Nephron (organoid): ENCODE data around the gene SMIM41.
A peak's percentile ranks its signal among the peaks of the same experiment; 100 is the strongest.

ENCODE experiments used
- H3K27ac Mint-ChIP-seq, 3 experiments: 2 replicates each; pipeline ENCODE4 v1.8.0; 2020; ENCODE audit warnings: mixed read lengths in 3 of 3, mild to moderate bottlenecking in 2 of 3, moderate library complexity in 1 of 3
- H3K27me3 Mint-ChIP-seq: 2 replicates; pipeline ENCODE4 v1.8.0; 2021; ENCODE audit warnings: low read depth, mild to moderate bottlenecking, moderate library complexity, mixed read lengths
- H3K36me3 Mint-ChIP-seq: 2 replicates; pipeline ENCODE4 v1.8.0; 2020; ENCODE audit warnings: low read depth, mixed read lengths
- H3K4me1 Mint-ChIP-seq: 2 replicates; pipeline ENCODE4 v1.8.0; 2020; ENCODE audit warnings: mixed read lengths
- H3K4me3 Mint-ChIP-seq, 3 experiments: 2 replicates each; pipeline ENCODE4 v1.8.0; 2020; ENCODE audit warnings: mild to moderate bottlenecking in 3 of 3, mixed read lengths in 3 of 3, moderate library complexity in 2 of 3
- H3K9me3 Mint-ChIP-seq: 2 replicates; pipeline ENCODE4 v1.8.0; 2020; ENCODE audit warnings: mixed read lengths
- TF ChIP-seq, protein P1 (sequence below), 3 experiments: fragments of 200-600 bp; sonication (generic); IDR thresholded peaks; one replicate each; pipeline ENCODE4 v1.5.0; 2021; ENCODE audit warnings: antibody characterized with exemption in 3 of 3; ENCODE audit not compliant: unreplicated experiment in 3 of 3

SMIM41 gene

GRCh38 chr12:52149182-52149641, 69.7 kb downstream of the SMIM41 start:
- TF ChIP-seq, protein P1, sequence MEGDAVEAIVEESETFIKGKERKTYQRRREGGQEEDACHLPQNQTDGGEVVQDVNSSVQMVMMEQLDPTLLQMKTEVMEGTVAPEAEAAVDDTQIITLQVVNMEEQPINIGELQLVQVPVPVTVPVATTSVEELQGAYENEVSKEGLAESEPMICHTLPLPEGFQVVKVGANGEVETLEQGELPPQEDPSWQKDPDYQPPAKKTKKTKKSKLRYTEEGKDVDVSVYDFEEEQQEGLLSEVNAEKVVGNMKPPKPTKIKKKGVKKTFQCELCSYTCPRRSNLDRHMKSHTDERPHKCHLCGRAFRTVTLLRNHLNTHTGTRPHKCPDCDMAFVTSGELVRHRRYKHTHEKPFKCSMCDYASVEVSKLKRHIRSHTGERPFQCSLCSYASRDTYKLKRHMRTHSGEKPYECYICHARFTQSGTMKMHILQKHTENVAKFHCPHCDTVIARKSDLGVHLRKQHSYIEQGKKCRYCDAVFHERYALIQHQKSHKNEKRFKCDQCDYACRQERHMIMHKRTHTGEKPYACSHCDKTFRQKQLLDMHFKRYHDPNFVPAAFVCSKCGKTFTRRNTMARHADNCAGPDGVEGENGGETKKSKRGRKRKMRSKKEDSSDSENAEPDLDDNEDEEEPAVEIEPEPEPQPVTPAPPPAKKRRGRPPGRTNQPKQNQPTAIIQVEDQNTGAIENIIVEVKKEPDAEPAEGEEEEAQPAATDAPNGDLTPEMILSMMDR (IDR thresholded peaks at IDR 0.05; ENCODE audit: unreplicated experiment in 3 of 3) = no peak
- Mint-ChIP-seq H3K4me1 (peaks cover 19% of the 10 kb centered on the region), H3K36me3 (no peaks in the 10 kb centered on the region), H3K9me3 (no peaks in the 10 kb centered on the region), H3K27me3 (peaks cover 16% of the 10 kb centered on the region), H3K4me3 (no peak overlapping the region), H3K27ac (peak overlapping the region in 2 of 3 experiments; percentile 48 to 77)

DNA sequence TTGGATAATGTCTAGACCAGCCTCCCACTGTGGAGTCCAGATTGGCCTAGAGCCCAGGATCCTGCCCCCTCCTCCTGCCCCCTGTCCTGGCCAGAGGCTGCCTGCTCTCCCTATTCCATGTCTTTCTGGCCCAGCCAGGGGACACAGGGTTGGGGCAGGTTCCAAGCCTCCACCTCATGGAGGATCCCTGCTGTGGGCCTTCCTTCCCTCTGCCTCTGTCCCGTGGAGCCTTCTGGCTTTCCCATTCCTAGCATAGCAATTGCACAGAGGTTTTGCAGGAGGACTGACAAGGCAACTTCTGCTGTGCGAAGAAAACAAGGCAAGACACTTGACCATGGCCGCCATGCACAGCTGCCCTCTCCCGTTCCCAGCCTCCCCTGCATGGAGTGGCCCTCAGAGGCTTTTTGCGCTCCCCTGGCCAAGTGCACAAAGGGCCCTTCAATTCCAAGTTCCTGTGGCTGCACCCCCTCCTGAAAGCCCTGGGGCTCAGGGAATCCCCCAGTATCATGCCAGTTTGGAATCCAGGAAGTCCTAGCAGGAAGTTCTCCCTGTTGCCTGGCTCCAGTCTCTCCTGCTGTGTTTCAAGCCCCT, 70.2 kb downstream of the SMIM41 start:
- peak overlapping the region in 2 of 3 experiments; percentile 48 to 77 for H3K27ac Mint-ChIP-seq
- H3K4me1 Mint-ChIP-seq = peaks cover 19% of the 10 kb centered on the region
- no peaks in the 10 kb centered on the region for H3K36me3 Mint-ChIP-seq
- no peaks in the 10 kb centered on the region for H3K9me3 Mint-ChIP-seq
- TF ChIP-seq, protein P1 (IDR thresholded peaks at IDR 0.05; ENCODE audit: unreplicated experiment in 3 of 3) = no peak
- H3K4me3 Mint-ChIP-seq = no peak overlapping the region
- H3K27me3 Mint-ChIP-seq = peaks cover 16% of the 10 kb centered on the region

- Mint-ChIP-seq H3K27ac (peak overlapping the region in 2 of 3 experiments; percentile 48 to 51), H3K27me3 (peaks cover 14% of the 10 kb centered on the region), H3K4me1 (peaks cover 15% of the 10 kb centered on the region), H3K36me3 (no peaks in the 10 kb centered on the region), H3K4me3 (peak overlapping the region; percentile 6 to 56 (median 14)), H3K9me3 (no peaks in the 10 kb centered on the region)
- TF ChIP-seq, protein P1 (IDR thresholded peaks at IDR 0.05; ENCODE audit: unreplicated experiment in 3 of 3) = no peak
These were observed 71.8 kb downstream of the SMIM41 start for GRCh38 chr12:52151153-52151836.

DNA sequence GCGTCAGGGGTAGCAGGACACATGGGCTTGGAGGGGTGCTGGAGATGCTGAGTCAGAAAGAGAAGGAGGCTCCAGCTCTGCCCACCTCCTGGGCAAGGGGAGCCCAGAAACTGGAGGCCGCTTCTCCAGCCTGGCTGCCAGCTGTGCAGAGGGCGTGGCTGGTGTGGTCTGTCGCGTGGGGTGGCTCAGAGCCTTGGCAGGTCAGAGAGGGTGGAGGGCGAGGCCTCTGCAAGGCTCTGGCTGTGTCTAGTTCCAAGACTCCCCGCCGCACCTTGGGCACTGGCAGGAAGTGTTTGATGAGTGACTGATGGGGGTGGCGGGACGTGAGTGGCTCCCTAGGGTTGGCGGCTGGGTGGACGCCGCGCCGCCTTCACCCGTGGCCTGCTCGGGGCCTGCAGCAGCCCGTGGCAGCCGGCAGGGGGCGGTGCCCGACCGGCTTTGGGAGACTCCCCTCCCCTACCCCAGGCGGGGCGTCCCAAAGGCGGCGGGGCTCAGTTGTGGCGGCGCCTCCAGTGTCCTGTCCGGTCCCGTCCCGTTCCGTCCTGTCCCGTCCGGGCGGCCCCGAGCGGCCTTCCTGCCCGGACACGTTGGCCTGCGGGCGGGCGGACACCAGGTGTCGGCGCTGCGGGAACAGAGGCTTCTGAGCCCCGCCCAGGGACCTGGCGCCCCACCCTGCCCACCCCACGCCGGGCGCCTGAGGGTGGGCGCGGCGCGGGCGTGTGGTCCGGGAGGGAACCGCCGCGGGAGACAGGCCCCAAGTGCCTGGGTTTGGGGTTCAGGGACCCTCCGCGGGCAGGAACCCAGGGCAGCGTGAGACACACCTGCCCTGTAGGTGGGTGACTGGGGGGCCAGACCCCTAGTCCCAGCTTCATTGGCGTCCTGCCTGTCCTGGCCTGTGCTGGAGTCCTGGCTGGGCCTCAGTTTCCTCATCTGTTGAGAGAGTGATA, 72.6 kb downstream of the SMIM41 start:
- H3K4me3 Mint-ChIP-seq = peak overlapping the region; percentile 14 to 56 (median 30)
- TF ChIP-seq, protein P1 (IDR thresholded peaks at IDR 0.05; ENCODE audit: unreplicated experiment in 3 of 3) = peak; percentile 85 to 95 (median 92)
- peak overlapping the region in 1 of 3 experiments; percentile 51 for H3K27ac Mint-ChIP-seq
- H3K27me3 Mint-ChIP-seq = peaks cover 20% of the 10 kb centered on the region
- H3K9me3 Mint-ChIP-seq = no peaks in the 10 kb centered on the region
- H3K4me1 Mint-ChIP-seq = peaks cover 15% of the 10 kb centered on the region
- H3K36me3 Mint-ChIP-seq = no peaks in the 10 kb centered on the region

- no peaks in the 10 kb centered on the region for H3K36me3 Mint-ChIP-seq
These were observed 73.4 kb downstream of the SMIM41 start for GRCh38 chr12:52152905-52153317.

More at GRCh38 chr12:52152905-52153317, 73.4 kb downstream of the SMIM41 start:
- TF ChIP-seq, protein P1 (IDR thresholded peaks at IDR 0.05; ENCODE audit: unreplicated experiment in 3 of 3) = no peak
- H3K4me1 Mint-ChIP-seq = peaks cover 15% of the 10 kb centered on the region
- no peak overlapping the region for H3K27ac Mint-ChIP-seq
- H3K9me3 Mint-ChIP-seq = no peaks in the 10 kb centered on the region
- peaks cover 20% of the 10 kb centered on the region for H3K27me3 Mint-ChIP-seq
- H3K4me3 Mint-ChIP-seq = peak overlapping the region in 1 of 3 experiments; percentile 30
